ENCODE results near the gene MT2A. TPM values are rescaled to one million over a fixed set of nuclear protein-coding genes. Genes with fewer than 3 reads are reported as not detected.

The MT2A gene
- total and polyA plus RNA-seq, 2 experiments from 2014 or later = 70.3 to 1,143 TPM

- TF ChIP-seq CTCF (IDR thresholded peaks at IDR 0.05; ENCODE audit: poor library complexity) (no peak), EZH2 (IDR thresholded peaks at IDR 0.05; ENCODE audit: borderline replicate concordance) (no peak), EZH2phosphoT487 (IDR thresholded peaks at IDR 0.05; ENCODE audit: low read depth, severe bottlenecking, unreplicated experiment) (no peak)
- Histone ChIP-seq H3K36me3 (replicated peaks; ENCODE audit: insufficient read depth, low read depth) (no peaks in the 10 kb centered on the region), H3K27ac (no peak overlapping the region), H3K4me3 (no peak overlapping the region), H3K79me2 (no peaks in the 10 kb centered on the region), H4K20me1 (ENCODE audit: insufficient read depth, poor library complexity, severe bottlenecking) (no peaks in the 10 kb centered on the region), H3K4me1 (ENCODE audit: insufficient read depth) (no peaks in the 10 kb centered on the region), H3K9me3 (ENCODE audit: low read depth) (no peaks in the 10 kb centered on the region), H3K4me2 (no peak overlapping the region), H2AFZ (no peak overlapping the region), H3K27me3 (peaks cover 2% of the 10 kb centered on the region), H3K9me2 (replicated peaks; ENCODE audit: insufficient read depth) (no peaks in the 10 kb centered on the region)
- 79% methylated on average over 1 of the region's 1 CpG for WGBS (ENCODE audit: low lambda C conversion rate, missing lambda C conversion rate)
- DNase-seq (ENCODE audit: low spot score) = no peak
These were observed 47.3 kb upstream of the MT2A start for GRCh38 chr16:56561126-56561525.

GRCh38 chr16:56564793-56565477, 43.4 kb upstream of the MT2A start, which contains the start of gene MT4:
Gene MT4 (plus strand): TSS chr16:56565073. CDS start chr16:56565129, 56 bp downstream.
- Histone ChIP-seq H3K4me3 (no peak within 1 kb of the TSS), H3K9me2 (replicated peaks; ENCODE audit: insufficient read depth) (no peaks in the 10 kb centered on the region), H3K9me3 (ENCODE audit: low read depth) (no peaks in the 10 kb centered on the region), H3K79me2 (no peaks in the 10 kb centered on the region), H3K4me1 (ENCODE audit: insufficient read depth) (no peaks in the 10 kb centered on the region), H3K4me2 (no peak within 1 kb of the TSS), H4K20me1 (ENCODE audit: insufficient read depth, poor library complexity, severe bottlenecking) (no peaks in the 10 kb centered on the region), H3K27me3 (peaks cover 3% of the 10 kb centered on the region), H3K36me3 (replicated peaks; ENCODE audit: insufficient read depth, low read depth) (no peaks in the 10 kb centered on the region), H3K27ac (no peak within 1 kb of the TSS), H2AFZ (no peak within 1 kb of the TSS)
- WGBS (ENCODE audit: low lambda C conversion rate, missing lambda C conversion rate) = 85% methylated on average over 12 of the region's 12 CpGs
- TF ChIP-seq EZH2phosphoT487 (IDR thresholded peaks at IDR 0.05; ENCODE audit: low read depth, severe bottlenecking, unreplicated experiment) = no peak
- no peak for TF ChIP-seq CTCF (IDR thresholded peaks at IDR 0.05; ENCODE audit: poor library complexity)
- no peak for TF ChIP-seq EZH2 (IDR thresholded peaks at IDR 0.05; ENCODE audit: borderline replicate concordance)
- DNase-seq (ENCODE audit: low spot score) = no peak

- TF ChIP-seq EZH2phosphoT487 (IDR thresholded peaks at IDR 0.05; ENCODE audit: low read depth, severe bottlenecking, unreplicated experiment) = no peak
- TF ChIP-seq EZH2 (IDR thresholded peaks at IDR 0.05; ENCODE audit: borderline replicate concordance) = no peak
- Histone ChIP-seq H3K4me3 (no peak overlapping the region), H4K20me1 (ENCODE audit: insufficient read depth, poor library complexity, severe bottlenecking) (no peaks in the 10 kb centered on the region), H3K27me3 (peaks cover 3% of the 10 kb centered on the region), H3K36me3 (replicated peaks; ENCODE audit: insufficient read depth, low read depth) (no peaks in the 10 kb centered on the region), H2AFZ (no peak overlapping the region), H3K4me2 (no peak overlapping the region), H3K9me2 (replicated peaks; ENCODE audit: insufficient read depth) (no peaks in the 10 kb centered on the region), H3K79me2 (no peaks in the 10 kb centered on the region), H3K27ac (no peak overlapping the region), H3K9me3 (ENCODE audit: low read depth) (no peaks in the 10 kb centered on the region), H3K4me1 (ENCODE audit: insufficient read depth) (no peaks in the 10 kb centered on the region)
- WGBS (ENCODE audit: low lambda C conversion rate, missing lambda C conversion rate) = 86% methylated on average over 1 of the region's 1 CpG
- no peak for DNase-seq (ENCODE audit: low spot score)
These were observed 38.4 kb upstream of the MT2A start for GRCh38 chr16:56569971-56570370.

- no peaks in the 10 kb centered on the region for H3K36me3 ChIP-seq (replicated peaks; ENCODE audit: insufficient read depth, low read depth)
- DNase-seq (ENCODE audit: low spot score) = no peak
- 74% methylated on average over 11 of the region's 11 CpGs for WGBS (ENCODE audit: low lambda C conversion rate, missing lambda C conversion rate)
These were observed 36.9 kb upstream of the MT2A start for GRCh38 chr16:56571525-56571924.

More at GRCh38 chr16:56571525-56571924, 36.9 kb upstream of the MT2A start:
- Histone ChIP-seq H3K27ac (no peak overlapping the region), H3K27me3 (peaks cover 3% of the 10 kb centered on the region), H3K4me3 (no peak overlapping the region), H3K9me3 (ENCODE audit: low read depth) (no peaks in the 10 kb centered on the region), H3K79me2 (no peaks in the 10 kb centered on the region), H3K4me1 (ENCODE audit: insufficient read depth) (no peaks in the 10 kb centered on the region), H2AFZ (no peak overlapping the region), H3K4me2 (no peak overlapping the region), H3K9me2 (replicated peaks; ENCODE audit: insufficient read depth) (no peaks in the 10 kb centered on the region), H4K20me1 (ENCODE audit: insufficient read depth, poor library complexity, severe bottlenecking) (no peaks in the 10 kb centered on the region)
- TF ChIP-seq EZH2 (IDR thresholded peaks at IDR 0.05; ENCODE audit: borderline replicate concordance) (no peak), CTCF (IDR thresholded peaks at IDR 0.05; ENCODE audit: poor library complexity) (no peak), EZH2phosphoT487 (IDR thresholded peaks at IDR 0.05; ENCODE audit: low read depth, severe bottlenecking, unreplicated experiment) (no peak)
